Endothelial cell of umbilical vein (primary cell): ENCODE results near the gene CDC37. TPM values are rescaled to one million over a fixed set of nuclear protein-coding genes. Genes with fewer than 3 reads are reported as not detected.

Source experiments
- BruUV-seq: library from RNA; stranded (reverse); fragments of 400-500 nt; replicated peaks from 2 replicates; lab custom pipeline; 2021; lab: Mats Ljungman, UMichigan
- CTCF ChIA-PET: fragments of 300-600, 350-600 bp; sonication (Branson Sonifier 250); formaldehyde crosslinking; loops from one replicate; lab custom pipeline; 2021; ENCODE audit warnings: antibody characterized with exemption, inconsistent platforms; lab: Charles Lee
- POLR2A ChIA-PET: fragments of 300-600, 350-600 bp; sonication (Branson Sonifier 250); formaldehyde crosslinking; loops from one replicate; lab custom pipeline; 2021; ENCODE audit warnings: antibody characterized with exemption, inconsistent platforms; lab: Charles Lee
- DNase-seq: peaks from one replicate; pipeline ENCODE4 v3.0.0-alpha.2; 2011; ENCODE audit warnings: low read depth, low spot score
- FAIRE-seq: peaks from 2 replicates; lab custom pipeline; 2011; peaks lifted over from hg19 to GRCh38; lab: Jason Lieb, UNC
- H2AFZ ChIP-seq: 2 replicates; pipeline ENCODE4 v1.6.0; 2012; ENCODE audit warnings: low read depth, low read length, control low read depth, inconsistent platforms
- H3K27ac ChIP-seq: 2 replicates; pipeline ENCODE4 v1.5.1; 2011; ENCODE audit warnings: low read depth, mild to moderate bottlenecking, control low read depth, low read length, moderate library complexity; ENCODE audit not compliant: insufficient read depth
- H3K27me3 ChIP-seq, 2 experiments: 2 replicates each; pipeline versions ENCODE4 v1.6.0 to v1.6.1; 2011; ENCODE audit warnings: low read length in 2 of 2, mixed read lengths in 1 of 2; ENCODE audit not compliant: control insufficient read depth in 2 of 2, insufficient read depth in 2 of 2
- H3K36me3 ChIP-seq, 2 experiments: 2 replicates in 1 of 2; 3 replicates in 1 of 2; pipeline ENCODE4 v1.5.1; 2011; ENCODE audit warnings: low read length in 2 of 2, mild to moderate bottlenecking in 1 of 2, moderate library complexity in 1 of 2; ENCODE audit not compliant: control insufficient read depth in 2 of 2, insufficient read depth in 2 of 2; ENCODE audit errors: extremely low read depth in 1 of 2
- H3K4me1 ChIP-seq: 3 replicates; pipeline ENCODE4 v1.5.1; 2011; ENCODE audit warnings: mild to moderate bottlenecking, low read length; ENCODE audit not compliant: control insufficient read depth, insufficient read depth; ENCODE audit errors: extremely low read depth
- H3K4me2 ChIP-seq: 2 replicates; pipeline ENCODE4 v1.6.1; 2011; ENCODE audit warnings: low read length, control low read depth, mixed read lengths; ENCODE audit not compliant: insufficient read depth
- H3K4me3 ChIP-seq, 3 experiments: fragments of 200-600 bp in 1 of 3; sonication (generic), shearing (Covaris generic) in 1 of 3; replicated peaks in 1 of 3; 2 replicates each; pipeline ENCODE4 v1.5.1; 2011 to 2016; ENCODE audit warnings: control low read depth in 3 of 3, low read length in 3 of 3, mild to moderate bottlenecking in 2 of 3, inconsistent platforms in 1 of 3, low read depth in 1 of 3, moderate library complexity in 1 of 3; ENCODE audit not compliant: insufficient read depth in 1 of 3
- H3K79me2 ChIP-seq: 2 replicates; pipeline ENCODE4 v1.6.0; 2012; ENCODE audit warnings: low read length, inconsistent platforms; ENCODE audit not compliant: control insufficient read depth, insufficient read depth
- H3K9ac ChIP-seq: replicated peaks from 2 replicates; pipeline ENCODE3; 2011; ENCODE audit warnings: low read length, control low read depth; ENCODE audit not compliant: insufficient read depth; ENCODE audit errors: extremely low read depth
- H3K9me1 ChIP-seq: replicated peaks from 3 replicates; pipeline ENCODE4 v1.6.0; 2011; ENCODE audit warnings: mild to moderate bottlenecking, low read length; ENCODE audit not compliant: control insufficient read depth, insufficient read depth; ENCODE audit errors: extremely low read depth
- H3K9me3 ChIP-seq: replicated peaks from 2 replicates; pipeline ENCODE4 v1.5.1; 2012; ENCODE audit warnings: low read length, inconsistent platforms; ENCODE audit not compliant: control insufficient read depth, insufficient read depth
- H4K20me1 ChIP-seq: replicated peaks from 2 replicates; pipeline ENCODE3; 2011; ENCODE audit warnings: mild to moderate bottlenecking, low read length; ENCODE audit not compliant: control insufficient read depth, insufficient read depth; ENCODE audit errors: extremely low read depth
- FOS ChIP-seq: IDR thresholded peaks from 2 replicates; pipeline ENCODE4 v1.6.1; 2011; ENCODE audit warnings: mild to moderate bottlenecking, low read length, moderate library complexity, borderline replicate concordance; ENCODE audit not compliant: insufficient read depth
- GATA2 ChIP-seq: IDR thresholded peaks from 2 replicates; pipeline ENCODE4 v1.7.0; 2011; ENCODE audit warnings: low read depth, mild to moderate bottlenecking, moderate library complexity, mixed read lengths, low read length; ENCODE audit not compliant: insufficient read length, insufficient read depth
- JUN ChIP-seq: IDR thresholded peaks from 2 replicates; pipeline ENCODE4 v1.6.1; 2011; ENCODE audit warnings: borderline replicate concordance, low read depth; ENCODE audit not compliant: insufficient read length, insufficient read depth
- MYC ChIP-seq: IDR thresholded peaks from one replicate; pipeline ENCODE4 v1.6.1; 2011; ENCODE audit warnings: mild to moderate bottlenecking, low read depth, low read length
- POLR2A ChIP-seq: IDR thresholded peaks from 2 replicates; pipeline ENCODE4 v1.6.1; 2012; ENCODE audit warnings: low read depth, mild to moderate bottlenecking, control low read depth, low read length
- dilution Hi-C: fragments of 300-500 bp; cut with MboI; formaldehyde crosslinking; loops from one replicate; pipeline ENCODE4 v1.15.0; 2019; ENCODE audit warnings: low sequenced_read_pairs; ENCODE audit not compliant: extremely low pct_ligation_motif_present
- intact Hi-C: fragments of 100-400 bp; cut with micrococcal nuclease; formaldehyde crosslinking; loops from one replicate; pipeline ENCODE4 v1.10.0; 2022
- polyA plus RNA-seq, 4 experiments: library from polyadenylated mRNA; depleted of rRNA in 3 of 4; stranded (reverse) in 3 of 4; unstranded in 1 of 4; fragments of >200 nt; gene quantifications; 2 replicates each; pipeline versions ENCODE4 v1.2.1 to v1.2.3, GENCODE V29; 2011 to 2012; ENCODE audit warnings: missing spikeins in 1 of 4
- total RNA-seq: library from RNA; stranded (reverse); gene quantifications from 2 replicates; pipeline ENCODE4 v1.2.3, GENCODE V29; 2021
- TF ChIP-seq, protein P1 (sequence below): IDR thresholded peaks from 2 replicates; pipeline ENCODE4 v1.6.1; 2011; ENCODE audit not compliant: insufficient read depth, insufficient read length

CDC37 gene
- total and polyA plus RNA-seq, 2 donors (not counting 3 experiments of a cell fraction or from before 2014, with no cell fraction given) = 300 to 372 TPM

DNA sequence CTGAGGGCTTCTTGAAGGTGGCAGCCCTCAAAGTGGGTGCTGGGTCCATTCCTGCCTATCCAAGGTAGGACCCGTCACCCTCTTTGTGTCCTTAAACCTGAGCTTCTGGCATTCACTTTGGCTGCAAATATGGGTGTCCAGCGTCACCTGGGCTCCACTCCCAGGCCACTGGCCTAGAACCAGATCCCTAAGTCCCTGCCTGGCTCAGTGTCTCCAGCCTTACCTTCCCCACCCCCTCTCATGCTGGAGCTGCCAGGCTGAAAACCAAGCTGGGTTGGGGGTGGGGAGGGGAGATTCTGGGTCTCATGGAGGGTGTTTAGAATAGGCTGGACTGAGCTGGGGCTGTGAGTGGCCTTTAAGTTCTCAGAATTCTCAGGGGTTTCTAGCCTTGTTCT lies 29.4 kb upstream of the CDC37 start:
- dilution Hi-C loops = no loop called here
- Histone ChIP-seq H4K20me1 (no peaks in the 10 kb centered on the region), H3K27me3 (no peaks in the 10 kb centered on the region), H3K27ac (no peak overlapping the region), H3K4me2 (peak overlapping the region; percentile 33), H3K79me2 (no peaks in the 10 kb centered on the region), H3K9me3 (no peaks in the 10 kb centered on the region), H3K4me1 (peaks cover 24% of the 10 kb centered on the region), H3K4me3 (peak overlapping the region in 1 of 3 experiments; percentile 47), H3K36me3 (no peaks in the 10 kb centered on the region), H2AFZ (no peak overlapping the region), H3K9me1 (no peaks in the 10 kb centered on the region), H3K9ac (no peak overlapping the region)
- ChIA-PET CTCF (no interaction called here), POLR2A (no interaction called here)
- FAIRE-seq = no peak
- intact Hi-C loops = no loop called here
- BruUV-seq = no TSS peak
- no peak for DNase-seq
- TF ChIP-seq, protein P1, sequence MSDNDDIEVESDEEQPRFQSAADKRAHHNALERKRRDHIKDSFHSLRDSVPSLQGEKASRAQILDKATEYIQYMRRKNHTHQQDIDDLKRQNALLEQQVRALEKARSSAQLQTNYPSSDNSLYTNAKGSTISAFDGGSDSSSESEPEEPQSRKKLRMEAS = no peak
- no peak for TF ChIP-seq MYC

DNA sequence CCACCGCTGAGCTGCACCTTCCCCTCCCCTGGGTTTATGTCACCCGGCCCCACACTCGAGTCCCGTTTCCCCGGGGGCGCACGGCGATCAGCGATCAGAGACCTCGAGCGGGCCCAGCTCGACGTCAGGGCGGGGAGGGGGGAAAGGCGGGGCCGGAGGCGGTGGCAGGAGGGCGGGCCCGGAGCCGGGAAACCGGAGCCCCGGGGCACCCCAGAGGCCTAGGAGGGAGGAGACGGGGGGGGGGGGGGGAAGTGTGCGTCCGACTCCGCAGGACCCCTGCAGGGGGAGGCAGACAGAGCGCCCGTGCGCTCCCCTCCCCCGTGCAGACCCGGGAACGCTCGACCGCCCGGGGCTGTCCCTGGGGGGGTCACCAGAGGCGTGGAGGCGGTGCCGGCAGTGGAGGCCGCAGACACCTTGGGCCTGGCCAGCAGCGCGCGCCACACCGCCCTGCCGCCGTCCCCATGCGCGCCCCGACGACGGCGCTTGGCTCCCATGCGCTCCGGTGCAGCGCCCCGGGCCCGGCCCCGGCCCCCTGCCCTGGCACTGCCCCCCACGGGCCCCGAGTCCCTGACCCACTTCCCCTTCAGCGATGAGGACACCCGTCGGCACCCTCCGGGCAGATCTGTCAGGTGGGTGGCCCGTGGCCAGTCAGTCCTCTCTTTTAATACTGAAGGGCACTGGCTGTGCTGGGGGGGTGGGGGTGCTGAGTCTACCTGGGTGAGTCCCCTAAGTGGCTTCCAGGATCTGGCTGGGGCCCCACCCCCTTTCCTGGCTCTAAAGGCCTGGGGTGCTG lies 28.8 kb upstream of the CDC37 start:
- H3K4me3 ChIP-seq = peak overlapping the region in 2 of 3 experiments; percentile 47 to 51
- peak overlapping the region; percentile 39 for H3K4me2 ChIP-seq
- no peaks in the 10 kb centered on the region for H4K20me1 ChIP-seq
- BruUV-seq = no TSS peak
- H3K9me3 ChIP-seq = no peaks in the 10 kb centered on the region
- peak overlapping the region; percentile 2 for H3K9ac ChIP-seq
- H3K79me2 ChIP-seq = no peaks in the 10 kb centered on the region
- no peaks in the 10 kb centered on the region for H3K9me1 ChIP-seq
- FAIRE-seq (peak; percentile 55), DNase-seq (no peak)
- ChIA-PET CTCF (interaction anchor here (0.6 to 0.9 kb wide), 5 partner anchors 14 to 47 kb away, joined by 3 to 4 read pairs (median 4); no protein-coding TSS in a partner anchor), POLR2A (no interaction called here)
- dilution Hi-C loops (no loop called here), intact Hi-C loops (no loop called here)
- H3K36me3 ChIP-seq = no peaks in the 10 kb centered on the region
- H3K27me3 ChIP-seq = no peaks in the 10 kb centered on the region
- peak overlapping the region; percentile 86 for H2AFZ ChIP-seq
- H3K4me1 ChIP-seq = peaks cover 27% of the 10 kb centered on the region
- no peak for TF ChIP-seq JUN
- TF ChIP-seq, protein P1 = no peak
- no peak for TF ChIP-seq FOS
- TF ChIP-seq POLR2A = no peak
- TF ChIP-seq MYC = no peak
- no peak for TF ChIP-seq GATA2
- no peak overlapping the region for H3K27ac ChIP-seq
